D721Med (cell line): ENCODE measurements around the gene PXMP4.

Source experiments
- DNase-seq: peaks from one replicate; pipeline ENCODE4 v3.0.0; 2011; ENCODE audit warnings: low spot score; ENCODE audit not compliant: insufficient read length
- FAIRE-seq: peaks from 2 replicates; lab custom pipeline; 2011; peaks lifted over from hg19 to GRCh38; lab: Jason Lieb, UNC
- CTCF ChIP-seq: IDR thresholded peaks from 2 replicates; pipeline ENCODE4 v1.5.1; 2012; ENCODE audit warnings: mild to moderate bottlenecking, control low read depth; ENCODE audit not compliant: insufficient read depth; ENCODE audit errors: missing control alignments

PXMP4 gene

DNA sequence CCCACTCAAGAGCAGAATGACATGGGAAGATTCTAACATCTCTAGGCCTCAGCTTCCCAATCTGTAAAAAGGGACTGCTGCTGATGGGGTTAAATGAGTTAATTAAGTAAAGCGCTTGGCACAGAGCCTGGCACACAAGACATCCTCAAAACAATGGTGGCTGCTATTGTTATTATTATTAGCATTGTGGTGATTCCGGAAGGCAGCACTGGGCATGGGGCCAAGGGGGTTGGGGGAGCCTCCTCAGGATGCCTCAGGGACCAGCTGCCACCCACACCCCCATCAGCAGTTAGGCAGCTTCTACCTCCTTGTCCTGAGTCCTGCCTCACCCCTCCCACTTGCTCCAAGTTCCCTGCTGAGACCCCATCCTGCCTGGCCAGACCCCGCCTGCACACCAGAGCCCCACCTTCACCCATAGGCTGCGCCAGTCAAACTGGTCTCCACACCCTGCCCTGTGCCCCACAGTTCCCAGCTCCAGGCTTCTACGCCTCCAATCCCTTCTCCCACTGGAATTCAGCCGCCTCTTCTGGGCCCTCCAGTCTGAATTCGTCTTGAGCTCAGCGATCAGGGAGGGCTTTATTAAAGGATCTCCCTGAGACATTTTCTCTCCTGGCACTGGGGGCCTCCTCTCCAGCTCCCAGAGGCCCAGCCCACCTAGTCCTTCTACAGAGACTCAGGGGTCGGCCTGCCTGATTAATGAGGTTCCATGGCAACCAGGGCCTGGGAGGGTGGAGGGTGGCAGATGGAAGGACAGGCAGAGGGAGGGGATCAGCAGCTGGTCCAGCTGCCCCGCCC is 35.4 kb downstream of the PXMP4 start:
- no peak for TF ChIP-seq CTCF
- DNase-seq (peak; percentile 46), FAIRE-seq (no peak)

- TF ChIP-seq CTCF = no peak
- DNase-seq (no peak), FAIRE-seq (no peak)
Measured at GRCh38 chr20:33681728-33682353, 38.3 kb downstream of the PXMP4 start.

- no peak for TF ChIP-seq CTCF
- FAIRE-seq (no peak), DNase-seq (peak; percentile 16)
Measured at GRCh38 chr20:33681288-33681687, 38.8 kb downstream of the PXMP4 start.

GRCh38 chr20:33680686-33681085 is 39.4 kb downstream of the PXMP4 start:
- FAIRE-seq (no peak), DNase-seq (no peak)
- no peak for TF ChIP-seq CTCF

DNA sequence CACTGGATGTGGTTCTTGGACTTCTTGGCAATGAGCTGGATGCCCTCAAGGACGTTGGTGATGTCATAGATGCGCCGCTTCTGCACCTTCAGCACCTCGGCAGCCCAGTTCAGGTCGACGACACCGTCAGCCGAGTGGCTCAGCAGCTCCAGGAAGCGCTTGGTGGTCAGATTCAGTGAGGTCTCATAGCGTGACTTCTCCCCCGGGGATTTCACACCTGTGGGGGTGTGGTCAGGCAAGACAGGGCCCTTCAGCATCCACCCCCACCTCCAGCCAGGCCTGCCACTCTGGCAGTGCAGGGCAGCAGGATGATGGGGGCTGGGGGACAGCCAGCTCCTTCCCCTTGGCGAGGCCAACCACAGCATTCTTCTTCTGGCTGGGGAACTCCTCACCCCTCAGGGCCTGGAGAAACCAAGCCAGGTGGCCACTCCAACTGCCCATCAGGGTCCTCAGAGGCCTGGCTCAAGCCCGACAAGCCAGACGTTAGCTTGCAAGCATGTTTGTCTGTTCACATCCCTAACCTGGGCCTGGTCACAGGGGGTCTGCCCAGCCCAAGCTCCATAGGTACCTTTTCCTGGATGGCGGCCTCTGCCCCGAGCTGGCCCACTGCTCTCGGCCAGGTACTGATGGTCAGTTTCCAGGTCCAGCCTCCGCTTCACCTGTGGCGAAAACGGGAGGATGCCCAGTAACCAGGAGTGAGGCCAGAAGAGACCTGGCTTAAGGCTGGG is 40.2 kb downstream of the PXMP4 start:
- DNase-seq = no peak
- TF ChIP-seq CTCF = no peak
- FAIRE-seq = no peak

- DNase-seq = no peak
- no peak for FAIRE-seq
- no peak for TF ChIP-seq CTCF
Measured at GRCh38 chr20:33677991-33678702, 42.0 kb downstream of the PXMP4 start.
